D721Med (cell line): ENCODE results near the gene IGF1R.
A peak's percentile ranks its signal among the peaks of the same experiment; 100 is the strongest.

Source experiments
- DNase-seq: peaks from one replicate; pipeline ENCODE4 v3.0.0; 2011; ENCODE audit warnings: low spot score; ENCODE audit not compliant: insufficient read length
- FAIRE-seq: peaks from 2 replicates; lab custom pipeline; 2011; peaks lifted over from hg19 to GRCh38; lab: Jason Lieb, UNC
- CTCF ChIP-seq: IDR thresholded peaks from 2 replicates; pipeline ENCODE4 v1.5.1; 2012; ENCODE audit warnings: mild to moderate bottlenecking, control low read depth; ENCODE audit not compliant: insufficient read depth; ENCODE audit errors: missing control alignments

Gene IGF1R

GRCh38 chr15:98850961-98851572, 202.7 kb downstream of the IGF1R start:
- DNase-seq (no peak), FAIRE-seq (no peak)
- TF ChIP-seq CTCF, result peak; percentile 92

- FAIRE-seq, result no peak
- DNase-seq, result peak; percentile 46
- no peak for TF ChIP-seq CTCF
Measured at GRCh38 chr15:98853161-98853560, 204.8 kb downstream of the IGF1R start.

GRCh38 chr15:98853617-98854420, 205.5 kb downstream of the IGF1R start:
- DNase-seq (no peak), FAIRE-seq (no peak)
- no peak for TF ChIP-seq CTCF

- no peak for FAIRE-seq
- no peak for TF ChIP-seq CTCF
- DNase-seq, result no peak
Measured at GRCh38 chr15:98854496-98854895, 206.2 kb downstream of the IGF1R start.

GRCh38 chr15:98855067-98855814, 206.9 kb downstream of the IGF1R start:
- TF ChIP-seq CTCF, result no peak
- DNase-seq (no peak), FAIRE-seq (no peak)

GRCh38 chr15:98855815-98856531, 207.6 kb downstream of the IGF1R start:
- DNase-seq, result no peak
- no peak for FAIRE-seq
- no peak for TF ChIP-seq CTCF
